Epithelial cell of proximal tubule (primary cell): Measurements from ENCODE around the gene PNO1. TPM values are rescaled to one million over a fixed set of nuclear protein-coding genes. Genes with fewer than 3 reads are reported as not detected.
A peak's percentile ranks its signal among the peaks of the same experiment; 100 is the strongest.

Experiments
- DNase-seq: peaks from one replicate; pipeline ENCODE4 v3.0.0-alpha.2; 2011; ENCODE audit warnings: low read depth
- H3K4me3 ChIP-seq: 2 replicates; pipeline ENCODE4 v1.5.1; 2011; ENCODE audit warnings: low read depth, mild to moderate bottlenecking, low read length
- total RNA-seq: library from RNA; depleted of rRNA; stranded (reverse); fragments of >200 nt; gene quantifications from 2 replicates; pipeline ENCODE4 v1.2.3, GENCODE V29; 2015
- TF ChIP-seq, protein P1 (sequence below): conservative IDR thresholded peaks from 2 replicates; pipeline ENCODE4 v1.5.1; 2012; ENCODE audit warnings: low read depth, mild to moderate bottlenecking, low read length

Gene PNO1
- total RNA-seq, 1 donor from 2014 or later, result 17.5 TPM

DNA sequence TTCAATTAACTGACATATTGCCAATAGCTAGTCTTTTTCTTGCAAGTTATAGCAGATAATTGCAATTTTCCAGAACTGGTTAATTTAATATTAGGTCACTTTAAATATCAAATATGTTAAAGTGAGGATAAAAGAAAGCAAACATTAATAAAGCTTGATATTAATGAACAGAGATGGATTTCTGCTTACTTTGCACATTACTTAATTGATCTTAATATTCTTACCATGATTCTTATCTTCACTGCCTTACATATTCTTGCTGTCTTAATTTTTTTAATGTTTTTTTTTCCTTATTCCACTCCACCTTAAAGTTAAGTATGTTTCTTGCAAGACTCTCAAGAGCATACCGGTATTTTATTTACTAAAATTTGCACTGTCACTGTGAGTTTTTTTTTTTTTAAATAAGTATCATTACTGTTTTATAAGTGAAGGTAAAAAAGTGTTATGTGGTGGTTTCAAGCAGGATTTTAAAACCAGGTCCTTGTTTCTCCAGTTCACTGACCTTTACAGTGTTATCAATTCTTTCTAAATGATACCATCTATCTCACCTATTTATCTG, 60.7 kb downstream of the PNO1 start:
- TF ChIP-seq, protein P1, sequence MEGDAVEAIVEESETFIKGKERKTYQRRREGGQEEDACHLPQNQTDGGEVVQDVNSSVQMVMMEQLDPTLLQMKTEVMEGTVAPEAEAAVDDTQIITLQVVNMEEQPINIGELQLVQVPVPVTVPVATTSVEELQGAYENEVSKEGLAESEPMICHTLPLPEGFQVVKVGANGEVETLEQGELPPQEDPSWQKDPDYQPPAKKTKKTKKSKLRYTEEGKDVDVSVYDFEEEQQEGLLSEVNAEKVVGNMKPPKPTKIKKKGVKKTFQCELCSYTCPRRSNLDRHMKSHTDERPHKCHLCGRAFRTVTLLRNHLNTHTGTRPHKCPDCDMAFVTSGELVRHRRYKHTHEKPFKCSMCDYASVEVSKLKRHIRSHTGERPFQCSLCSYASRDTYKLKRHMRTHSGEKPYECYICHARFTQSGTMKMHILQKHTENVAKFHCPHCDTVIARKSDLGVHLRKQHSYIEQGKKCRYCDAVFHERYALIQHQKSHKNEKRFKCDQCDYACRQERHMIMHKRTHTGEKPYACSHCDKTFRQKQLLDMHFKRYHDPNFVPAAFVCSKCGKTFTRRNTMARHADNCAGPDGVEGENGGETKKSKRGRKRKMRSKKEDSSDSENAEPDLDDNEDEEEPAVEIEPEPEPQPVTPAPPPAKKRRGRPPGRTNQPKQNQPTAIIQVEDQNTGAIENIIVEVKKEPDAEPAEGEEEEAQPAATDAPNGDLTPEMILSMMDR, result no peak
- no peak overlapping the region for H3K4me3 ChIP-seq
- no peak for DNase-seq

DNA sequence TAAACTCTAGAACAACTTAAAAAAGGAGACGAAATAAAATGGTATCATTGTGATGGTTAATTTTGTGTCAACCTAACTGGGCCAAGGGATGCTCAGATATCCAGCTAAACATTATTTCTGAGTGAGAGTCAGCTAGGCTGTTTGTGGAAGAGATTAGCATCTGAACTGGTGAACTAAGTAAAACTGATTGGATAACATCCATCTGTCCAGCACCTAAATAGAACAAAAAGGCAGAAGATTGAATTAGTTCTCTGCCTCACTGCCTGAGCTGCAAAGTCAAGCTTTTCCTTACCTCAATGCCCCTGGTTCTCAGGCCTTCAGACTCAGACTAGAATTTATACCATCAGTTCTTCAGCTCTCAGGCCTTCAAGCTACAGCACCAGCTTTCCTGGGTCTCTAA, 64.6 kb downstream of the PNO1 start:
- no peak for DNase-seq
- TF ChIP-seq, protein P1, result no peak
- no peak overlapping the region for H3K4me3 ChIP-seq

GRCh38 chr2:68223419-68223818, 65.7 kb downstream of the PNO1 start:
- no peak for DNase-seq
- H3K4me3 ChIP-seq, result no peak overlapping the region
- TF ChIP-seq, protein P1, result no peak

DNA sequence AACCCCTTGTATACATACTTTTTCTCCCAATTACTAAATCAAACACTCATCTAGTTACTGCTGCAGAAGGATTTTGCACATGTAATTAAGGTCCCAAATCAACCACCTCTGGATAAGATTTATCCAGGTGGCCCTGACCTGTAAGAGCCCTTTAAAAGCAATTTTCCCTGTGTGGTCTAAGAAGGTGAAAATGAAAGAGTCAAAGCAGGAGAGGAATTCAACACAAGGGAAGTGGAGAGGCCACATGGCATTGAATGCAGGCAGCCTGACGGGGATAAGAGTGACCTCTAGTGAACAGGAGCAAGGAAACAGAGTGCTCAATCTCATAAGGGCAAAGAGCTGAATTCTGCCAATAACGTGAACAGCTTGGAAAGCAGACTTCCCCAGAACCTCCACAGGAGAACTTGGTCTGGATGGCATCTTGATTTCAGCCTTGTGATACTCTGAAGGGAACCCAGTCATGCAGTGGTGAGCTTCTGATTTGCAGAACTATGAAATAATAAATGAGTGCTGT, 67.5 kb downstream of the PNO1 start:
- TF ChIP-seq, protein P1, result peak; percentile 50
- DNase-seq, result peak; percentile 23
- H3K4me3 ChIP-seq, result no peak overlapping the region

Other genes with a start within 250 kb of the PNO1 start
- gene C1D, start 94.9 kb upstream of the PNO1 start, total RNA-seq, result 29.8 and 34.5 TPM in 2 replicates
- 14.5 and 19.6 TPM in 2 replicates for gene PPP3R1, start 94.6 kb downstream of the PNO1 start, total RNA-seq
- 17.5 and 29.8 TPM in 2 replicates for gene CNRIP1, start 162.1 kb downstream of the PNO1 start, total RNA-seq
- not detected in 2 replicates for gene PLEK, start 207.4 kb downstream of the PNO1 start, total RNA-seq